SK-N-SH treated with all-trans-retinoic acid at 6 μM for 48 hours (cell line): Measurements from ENCODE around the gene SYNE2.

Source experiments
- CREB5 ChIP-seq: fragments of 250-450 bp; sonication (Bioruptor Pico); IDR thresholded peaks from 2 replicates; pipeline ENCODE4 v1.5.1; 2020; ENCODE audit warnings: low read depth, mild to moderate bottlenecking, moderate library complexity
- ESRRG ChIP-seq: fragments of 250-450 bp; sonication (Bioruptor Pico); IDR thresholded peaks from 2 replicates; pipeline ENCODE4 v1.6.1; 2021; ENCODE audit warnings: mild to moderate bottlenecking
- PATZ1 ChIP-seq: fragments of 250-450 bp; sonication (Bioruptor Pico); IDR thresholded peaks from 2 replicates; pipeline ENCODE4 v1.8.0; 2020; ENCODE audit warnings: mild to moderate bottlenecking, moderate library complexity, borderline replicate concordance
- TSHZ2 ChIP-seq: fragments of 250-450 bp; sonication (Bioruptor Pico); IDR thresholded peaks from 2 replicates; pipeline ENCODE4 v1.5.0; 2020; ENCODE audit warnings: mild to moderate bottlenecking, moderate library complexity
- ZFP3 ChIP-seq: fragments of 250-450 bp; sonication (Bioruptor Pico); IDR thresholded peaks from 2 replicates; pipeline ENCODE4 v1.5.0; 2020; ENCODE audit warnings: mild to moderate bottlenecking, moderate library complexity
- ZFP30 ChIP-seq: fragments of 450-650 bp; formaldehyde crosslinking; IDR thresholded peaks from 2 replicates; pipeline ENCODE4 v1.5.0; 2022; ENCODE audit warnings: mild to moderate bottlenecking, moderate library complexity
- ZNF565 ChIP-seq: fragments of 450-650 bp; formaldehyde crosslinking; conservative IDR thresholded peaks from 2 replicates; pipeline ENCODE4 v1.5.0; 2020; ENCODE audit warnings: low read depth, mild to moderate bottlenecking, moderate library complexity
- ZNF70 ChIP-seq: fragments of 450-650 bp; formaldehyde crosslinking; IDR thresholded peaks from 2 replicates; pipeline ENCODE4 v1.5.0; 2020; ENCODE audit warnings: mild to moderate bottlenecking, moderate library complexity
- ZNF8 ChIP-seq: fragments of 450-650 bp; formaldehyde crosslinking; IDR thresholded peaks from 2 replicates; pipeline ENCODE4 v1.5.0; 2020; ENCODE audit warnings: mild to moderate bottlenecking, moderate library complexity

GRCh38 chr14:63923422-63923752 is 70.6 kb downstream of the SYNE2 start:
- TF ChIP-seq PATZ1 (CRISPR knock-in tag) (no peak), CREB5 (CRISPR knock-in tag) (no peak), ZNF8 (CRISPR knock-in tag) (no peak), ZNF70 (CRISPR knock-in tag) (no peak), ESRRG (no peak), TSHZ2 (no peak), ZFP3 (no peak), ZFP30 (no peak), ZNF565 (no peak)
